Astrocyte of the hippocampus (primary cell): ENCODE measurements around the gene GALNT14.

Experiments used
- DNase-seq: peaks from one replicate; pipeline ENCODE4 v3.0.0; 2011; ENCODE audit warnings: low read depth, low spot score

Gene GALNT14

DNA sequence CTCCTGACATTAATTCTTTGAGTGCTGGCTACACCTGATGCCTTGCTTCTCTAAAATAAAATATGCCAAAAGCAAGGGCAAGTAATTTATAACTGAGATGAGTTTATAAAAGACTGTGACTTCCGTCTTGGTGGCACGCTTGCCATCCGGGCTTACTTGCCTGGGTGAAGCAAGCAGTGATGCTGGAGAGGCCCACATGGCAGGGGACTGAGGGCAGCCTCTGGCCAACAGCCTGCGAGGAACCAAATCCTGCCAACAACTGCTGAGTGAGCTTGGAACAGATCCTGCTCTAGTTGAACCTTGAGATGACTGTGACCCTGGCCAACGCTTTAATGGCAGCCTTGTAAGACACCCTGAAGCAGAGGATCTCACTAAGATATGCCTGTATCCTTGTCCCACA is 234.9 kb downstream of the GALNT14 start:
- DNase-seq: no peak

DNA sequence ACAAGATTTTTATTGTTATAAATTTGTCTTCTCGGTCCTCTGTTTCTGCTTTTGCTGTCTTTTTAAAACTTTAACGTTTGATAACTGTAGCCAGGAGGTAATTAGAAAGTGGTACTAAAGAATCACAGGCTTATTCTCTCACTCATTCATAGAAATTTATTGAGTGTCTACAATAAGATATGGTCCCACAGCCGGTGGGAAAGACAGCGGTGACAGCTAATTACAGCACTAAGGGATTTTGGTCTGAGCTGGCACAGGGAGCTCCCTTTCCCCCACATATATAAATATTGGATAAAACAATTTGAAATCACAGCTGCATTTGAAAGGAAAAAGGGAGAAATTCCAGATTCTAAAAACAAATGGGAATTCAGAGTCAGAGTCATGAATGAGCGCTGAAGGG is 237.9 kb downstream of the GALNT14 start:
- no peak for DNase-seq

- DNase-seq: no peak
Observed at GRCh38 chr2:30899516-30900054, 238.7 kb downstream of the GALNT14 start.

DNA sequence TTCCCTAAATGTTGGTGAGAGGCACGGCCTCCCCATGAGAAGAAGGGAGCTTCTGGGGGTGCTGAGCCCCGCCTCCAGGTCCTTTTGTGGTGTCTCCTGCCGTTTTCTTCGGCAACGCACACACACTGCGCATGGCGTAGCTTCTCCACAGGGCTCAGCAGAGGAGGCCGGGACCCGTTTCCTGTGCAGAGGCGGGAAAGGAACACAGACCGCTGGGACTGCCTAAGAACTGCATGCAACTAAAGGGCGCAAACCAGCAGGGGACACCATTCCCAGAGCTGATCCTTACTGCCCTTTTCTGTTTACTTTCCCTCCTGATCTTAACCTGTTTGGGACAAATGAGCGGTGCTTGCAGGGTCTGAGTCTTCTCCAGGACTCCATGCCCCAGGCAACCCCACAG is 240.7 kb downstream of the GALNT14 start:
- no peak for DNase-seq

DNA sequence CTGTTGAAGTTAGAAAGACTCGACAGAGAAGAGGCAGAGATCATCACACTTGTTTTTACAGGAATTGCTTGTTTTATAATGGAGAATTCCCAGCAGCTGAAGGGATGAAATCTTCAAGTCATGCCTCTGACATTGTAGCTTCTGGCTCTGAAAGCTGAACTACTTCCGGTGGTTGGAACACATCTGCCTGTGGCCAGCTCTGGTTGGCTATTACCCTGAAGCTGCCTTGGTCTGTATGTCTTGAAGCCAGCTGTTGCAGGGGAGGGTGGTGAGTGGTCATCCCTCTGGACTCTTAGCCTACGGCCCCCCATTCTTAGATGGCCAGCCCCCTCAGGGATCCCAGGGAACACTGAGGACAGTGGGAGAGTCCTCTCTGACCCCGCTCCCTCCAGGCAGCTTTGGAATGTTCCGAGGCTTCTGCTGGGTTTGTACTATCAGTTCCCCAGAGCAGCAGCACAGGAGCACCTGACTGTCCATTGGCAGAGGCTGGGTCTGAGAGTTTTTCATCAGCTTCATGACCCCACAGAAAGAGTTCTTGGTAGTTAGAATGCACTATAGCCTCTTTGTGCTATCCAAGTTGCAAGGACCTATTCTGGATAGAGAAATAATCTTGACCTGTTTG is 243.6 kb downstream of the GALNT14 start:
- DNase-seq: no peak

- no peak for DNase-seq
Observed at GRCh38 chr2:30888852-30889409, 249.3 kb downstream of the GALNT14 start.

- DNase-seq: peak; percentile 10
Observed at GRCh38 chr2:30886080-30886479, 252.2 kb downstream of the GALNT14 start.

DNA sequence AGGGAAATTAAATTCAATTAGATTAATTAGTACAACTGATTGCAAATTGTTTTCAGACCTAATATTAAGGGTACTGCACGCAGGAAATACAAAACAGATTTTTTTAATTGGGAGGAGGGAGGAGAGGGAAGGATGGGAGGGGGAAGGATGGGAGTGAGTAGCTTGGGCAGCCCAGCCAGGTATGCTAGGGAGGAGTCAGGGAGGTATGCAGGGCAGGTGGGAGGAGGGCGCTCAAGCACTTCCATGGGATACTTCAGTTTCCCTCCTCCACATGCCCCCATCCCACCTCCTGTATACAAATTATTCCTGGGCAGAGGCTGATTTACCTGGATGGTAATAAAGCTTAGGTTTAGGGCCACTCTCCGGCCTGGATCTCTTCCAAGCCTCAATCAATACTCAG is 254.4 kb downstream of the GALNT14 start:
- no peak for DNase-seq

DNA sequence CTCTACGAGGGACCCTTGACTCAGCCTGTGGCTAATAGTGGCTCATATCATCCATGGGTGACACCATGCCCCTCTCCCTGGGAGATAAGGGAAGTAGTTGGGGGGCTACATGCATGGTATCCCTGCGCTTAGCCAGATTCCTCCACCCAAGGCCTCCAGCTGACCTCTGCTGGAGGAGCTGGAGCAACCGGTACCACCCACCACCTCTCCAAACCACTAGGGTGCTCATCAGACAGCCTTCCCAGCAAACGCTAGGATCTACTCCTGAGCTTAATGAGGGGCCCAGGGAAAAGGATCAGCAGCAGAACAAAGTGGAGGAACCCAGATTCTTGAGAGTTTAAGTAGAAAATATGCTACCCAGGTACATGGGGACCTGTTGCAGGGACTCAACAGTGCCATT is 255.1 kb downstream of the GALNT14 start:
- no peak for DNase-seq

DNA sequence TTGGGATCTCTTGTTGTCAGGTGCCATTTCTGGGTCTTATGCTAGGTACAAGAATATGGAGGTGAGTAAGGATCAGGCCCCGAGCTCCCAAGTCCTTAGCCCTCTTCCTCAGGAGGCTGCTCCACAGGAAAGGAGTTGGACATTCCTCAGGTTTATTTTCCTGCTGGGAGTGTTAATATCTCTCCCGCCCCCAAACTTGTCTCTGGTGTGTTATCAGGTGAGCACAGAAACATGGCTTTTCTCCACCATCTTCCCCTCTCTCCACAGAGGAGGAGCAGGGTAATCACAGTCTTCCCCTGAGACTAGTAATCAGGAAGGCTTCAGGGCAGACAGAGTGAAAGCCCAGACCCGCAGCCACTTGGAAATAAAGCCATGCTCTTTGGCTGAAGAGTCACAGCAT is 257.7 kb downstream of the GALNT14 start:
- DNase-seq: no peak

DNA sequence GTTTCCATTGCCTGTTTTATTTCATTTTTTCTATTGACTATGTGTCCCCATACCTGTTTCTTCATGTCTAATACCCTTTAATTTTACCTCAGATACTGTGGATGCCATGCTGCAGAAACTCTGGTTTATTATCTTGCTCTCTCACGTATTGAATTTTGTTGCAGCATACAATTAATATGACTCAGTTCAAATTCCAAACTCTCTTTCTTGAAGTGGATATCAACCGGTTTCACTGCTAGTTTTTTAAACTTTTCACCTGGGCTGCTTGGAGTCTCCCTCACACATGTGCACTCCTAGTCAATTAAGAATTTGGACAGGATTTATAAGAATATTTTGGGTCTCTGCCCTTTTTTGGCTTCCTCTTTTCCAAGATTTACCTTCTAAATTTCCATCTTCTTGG is 260.4 kb downstream of the GALNT14 start:
- no peak for DNase-seq

DNA sequence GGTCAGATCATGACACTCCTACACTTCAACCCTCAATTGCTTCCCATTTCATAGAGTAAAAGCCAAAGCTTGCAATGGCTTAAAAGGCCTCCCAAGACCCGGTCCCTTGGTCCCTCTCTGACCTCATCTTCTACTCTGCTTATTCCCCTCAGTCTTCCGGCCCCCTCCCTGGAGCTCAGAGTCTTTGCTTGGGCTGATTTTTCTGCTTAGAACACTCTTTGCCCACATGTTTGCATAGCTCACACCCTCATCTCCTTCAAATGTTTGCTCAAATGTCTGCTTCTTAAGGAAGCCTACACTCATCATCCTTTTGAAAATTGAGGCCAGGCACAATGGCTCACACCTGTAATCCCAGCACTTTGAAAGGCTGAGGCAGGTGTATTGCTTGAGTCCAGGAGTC is 265.4 kb downstream of the GALNT14 start:
- no peak for DNase-seq

DNA sequence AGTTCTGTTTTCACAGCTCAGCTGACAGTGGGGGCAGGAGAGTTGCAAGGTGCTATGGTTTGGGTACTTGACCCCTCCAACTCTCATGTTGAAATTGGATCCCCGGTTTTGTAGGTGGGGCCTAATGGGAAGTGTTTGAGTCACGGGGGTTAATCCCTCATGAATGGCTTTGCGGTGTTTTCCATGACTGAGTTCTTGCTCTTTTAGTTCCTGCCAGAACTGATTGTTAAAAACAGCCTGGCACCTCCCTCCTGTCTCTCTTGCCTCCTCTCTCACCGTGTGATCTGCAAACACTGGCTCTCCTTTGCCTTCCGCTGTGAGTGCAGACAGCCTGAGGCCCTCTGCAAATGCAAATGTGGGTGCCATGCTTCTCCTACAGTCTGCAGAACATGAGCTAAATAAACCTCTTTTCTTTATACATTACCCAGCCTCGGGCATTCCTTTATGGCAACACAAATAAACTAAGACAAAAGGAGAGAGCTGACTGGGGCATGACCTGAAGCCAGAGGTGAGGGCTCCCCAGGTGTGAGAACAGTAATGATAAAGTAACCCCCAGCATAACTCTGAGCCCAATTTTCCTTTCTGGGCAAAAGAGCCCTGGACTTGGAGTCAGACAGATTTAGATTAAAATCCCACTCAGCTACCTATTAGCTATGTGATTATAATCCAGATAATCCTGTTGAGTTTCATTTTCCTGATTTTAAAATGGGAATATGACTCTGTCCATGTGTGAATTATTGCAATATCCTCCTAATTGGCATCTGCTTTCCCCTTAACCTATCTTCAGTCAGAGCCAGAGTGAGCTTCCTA is 266.1 kb downstream of the GALNT14 start:
- peak; percentile 75 for DNase-seq

- no peak for DNase-seq
Observed at GRCh38 chr2:30871440-30871839, 266.8 kb downstream of the GALNT14 start.

DNA sequence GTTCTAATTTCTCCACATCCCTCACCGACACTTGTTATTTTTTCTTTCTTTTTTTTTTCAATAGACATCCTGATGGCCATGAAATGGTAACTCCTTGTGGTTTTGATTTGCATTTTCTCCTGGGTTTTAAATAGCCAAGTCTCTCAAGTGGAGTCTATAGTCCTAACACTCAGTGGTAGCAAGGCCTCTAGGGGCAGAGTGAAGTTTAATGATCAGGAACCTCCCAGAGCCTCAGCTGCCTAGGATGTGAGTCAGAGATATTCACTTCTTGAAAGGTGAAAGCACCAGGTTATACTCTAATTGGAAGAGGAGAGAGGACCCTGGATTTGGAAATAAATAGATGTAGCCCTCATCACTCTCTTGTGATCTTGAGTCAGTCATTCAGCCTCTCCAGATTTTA is 268.3 kb downstream of the GALNT14 start:
- no peak for DNase-seq

DNA sequence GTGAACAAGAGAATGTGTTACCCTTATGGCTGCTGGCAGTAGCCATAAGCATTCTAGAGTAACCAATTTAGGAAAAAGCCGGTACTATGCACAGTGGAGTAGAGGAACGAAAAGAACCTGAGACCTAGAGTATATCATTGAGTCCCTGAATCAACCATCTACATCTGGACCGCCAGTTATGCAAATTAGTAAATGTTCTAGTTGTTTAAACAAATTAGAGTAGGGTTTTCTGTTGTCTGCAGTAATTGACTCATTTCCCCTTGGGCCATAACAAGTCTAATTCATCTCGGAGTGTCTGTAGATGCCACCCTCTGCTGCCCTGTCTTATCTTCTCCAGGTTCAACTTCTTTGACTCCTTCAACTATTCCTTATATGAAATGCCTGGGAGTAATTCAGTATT is 270.9 kb downstream of the GALNT14 start:
- DNase-seq: no peak

DNA sequence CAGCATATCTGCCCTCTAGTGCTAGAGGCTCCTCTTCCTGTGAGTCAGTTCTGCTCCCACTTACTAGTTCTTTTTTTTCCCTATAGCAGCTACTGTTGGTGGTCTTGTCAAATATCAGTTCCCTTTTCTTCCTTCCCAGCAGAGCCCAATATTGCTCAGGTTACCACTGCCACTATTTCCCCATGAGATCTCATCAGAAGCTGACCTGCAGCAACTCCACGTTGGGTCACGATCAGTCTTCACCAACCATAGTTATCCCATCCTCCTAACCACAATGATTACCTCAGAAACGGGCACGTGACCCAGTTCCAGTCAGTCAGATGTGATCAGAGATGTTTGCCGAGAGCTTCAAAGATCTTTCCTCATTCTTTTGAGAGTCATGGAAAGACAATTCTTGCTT is 271.3 kb downstream of the GALNT14 start:
- no peak for DNase-seq

- no peak for DNase-seq
Observed at GRCh38 chr2:30865892-30866681, 272.2 kb downstream of the GALNT14 start.

- DNase-seq: no peak
Observed at GRCh38 chr2:30865243-30865642, 273.0 kb downstream of the GALNT14 start.

GRCh38 chr2:30862054-30862651 is 276.1 kb downstream of the GALNT14 start:
- DNase-seq: peak; percentile 81

DNA sequence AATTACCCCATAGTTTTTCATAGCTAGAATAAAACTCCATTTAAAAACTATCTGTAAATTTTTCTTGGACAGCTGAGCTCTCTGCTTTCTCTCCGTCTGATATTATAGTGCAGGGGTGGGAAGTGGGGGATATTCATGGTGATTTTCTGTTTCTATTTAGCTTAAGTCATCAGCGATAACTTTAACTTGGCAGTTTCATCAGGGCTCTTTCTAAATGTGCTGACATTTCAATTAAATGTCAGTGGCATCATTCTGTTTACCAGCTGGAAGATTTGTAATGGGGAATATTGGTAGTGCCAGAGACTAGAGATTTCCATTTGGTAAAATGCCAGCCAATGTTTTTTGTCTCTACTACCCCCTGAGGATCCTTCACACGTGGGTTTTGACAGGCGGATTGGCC is 277.5 kb downstream of the GALNT14 start:
- DNase-seq: no peak
